GM23338 (cell line): ENCODE results near the gene PSKH1. TPM values are rescaled to one million over a fixed set of nuclear protein-coding genes. Genes with fewer than 3 reads are reported as not detected.

ENCODE experiments used
- CTCF ChIP-seq, 2 experiments: fragments of 200-600 bp in 1 of 2; sonication (generic) in 1 of 2; conservative IDR thresholded peaks; 2 replicates each; pipeline versions ENCODE4 v1.5.1 to v1.6.1; 2016 to 2017; ENCODE audit warnings: antibody characterized with exemption in 2 of 2, low read depth in 2 of 2, mild to moderate bottlenecking in 2 of 2, moderate library complexity in 1 of 2
- EZH2 ChIP-seq: fragments of 200-600 bp; sonication (generic); IDR thresholded peaks from one replicate; pipeline ENCODE4 v1.8.0; 2017; ENCODE audit warnings: antibody characterized with exemption, mild to moderate bottlenecking, low read depth; ENCODE audit not compliant: unreplicated experiment
- EZH2phosphoT487 ChIP-seq: fragments of 200-600 bp; sonication (generic); IDR thresholded peaks from one replicate; pipeline ENCODE4 v1.8.1; 2018; ENCODE audit warnings: antibody characterized with exemption; ENCODE audit not compliant: unreplicated experiment
- REST ChIP-seq: IDR thresholded peaks from one replicate; pipeline ENCODE4 v1.6.1; 2018; ENCODE audit warnings: antibody characterized with exemption; ENCODE audit not compliant: unreplicated experiment
- STAT1 ChIP-seq: IDR thresholded peaks from one replicate; pipeline ENCODE4 v1.6.1; 2016; ENCODE audit warnings: antibody characterized with exemption; ENCODE audit not compliant: unreplicated experiment
- ZNF462 ChIP-seq: fragments of 250-450 bp; sonication (Bioruptor Pico); IDR thresholded peaks from 2 replicates; pipeline ENCODE4 v1.5.0; 2020; ENCODE audit warnings: mild to moderate bottlenecking, moderate library complexity
- polyA plus RNA-seq: library from polyadenylated mRNA; unstranded; fragments of >200 nt; fragmentation: Nextera tagmentation; extraction: Ambion mirVana; gene quantifications from 2 replicates; pipeline ENCODE4 v1.2.1, GENCODE V29; 2016
- total RNA-seq: library from RNA; depleted of rRNA; stranded (reverse); fragments of >200 nt; shearing (Covaris generic); gene quantifications from 2 replicates; pipeline ENCODE4 v1.2.3, GENCODE V29; 2014

Gene PSKH1
- total and polyA plus RNA-seq, 2 experiments from 2014 or later, result 14.3 to 23.9 TPM

GRCh38 chr16:67957622-67958021 is 64.6 kb downstream of the PSKH1 start (continued):
- no peak for TF ChIP-seq ZNF462 (CRISPR knock-in tag)
- no peak for TF ChIP-seq CTCF (conservative IDR thresholded peaks at IDR 0.05; ENCODE audit: low read depth in 2 of 2)
- no peak for TF ChIP-seq EZH2phosphoT487
- no peak for TF ChIP-seq REST
- no peak for TF ChIP-seq EZH2
- TF ChIP-seq STAT1, result no peak
